Keratinocyte (primary cell): Measurements from ENCODE around the gene GLS. TPM values are rescaled to one million over a fixed set of nuclear protein-coding genes. Genes with fewer than 3 reads are reported as not detected.

Experiments
- DNase-seq: peaks from one replicate; pipeline ENCODE4 v3.0.0-alpha.2; 2011; ENCODE audit warnings: low read depth, missing footprints, low spot score
- FAIRE-seq: peaks from 2 replicates; lab custom pipeline; 2011; peaks lifted over from hg19 to GRCh38; lab: Jason Lieb, UNC
- H2AFZ ChIP-seq: 2 replicates; pipeline ENCODE4 v1.6.0; 2012; ENCODE audit warnings: low read length, control low read depth, inconsistent platforms; ENCODE audit not compliant: control insufficient read depth
- H3K27ac ChIP-seq: 2 replicates; pipeline ENCODE4 v1.5.1; 2011; ENCODE audit warnings: low read length; ENCODE audit not compliant: control insufficient read depth, insufficient read depth
- H3K27me3 ChIP-seq: 3 replicates; pipeline ENCODE4 v1.6.0; 2011; ENCODE audit warnings: low read length; ENCODE audit not compliant: control insufficient read depth, insufficient read depth; ENCODE audit errors: extremely low read depth
- H3K36me3 ChIP-seq, 2 experiments: 2 replicates in 1 of 2; 3 replicates in 1 of 2; pipeline ENCODE4 v1.5.1; 2011; ENCODE audit warnings: low read length in 2 of 2, mild to moderate bottlenecking in 1 of 2; ENCODE audit not compliant: control insufficient read depth in 2 of 2, insufficient read depth in 2 of 2; ENCODE audit errors: extremely low read depth in 1 of 2
- H3K4me1 ChIP-seq: 3 replicates; pipeline ENCODE4 v1.5.1; 2011; ENCODE audit warnings: low read length; ENCODE audit not compliant: control insufficient read depth, insufficient read depth; ENCODE audit errors: extremely low read depth
- H3K4me2 ChIP-seq: 3 replicates; pipeline ENCODE4 v1.6.0; 2011; ENCODE audit warnings: low read depth, low read length; ENCODE audit not compliant: control insufficient read depth, insufficient read depth; ENCODE audit errors: extremely low read depth
- H3K4me3 ChIP-seq, 3 experiments: fragments of 200-600 bp in 1 of 3; sonication (generic) in 1 of 3; 2 replicates in 2 of 3; 3 replicates in 1 of 3; pipeline ENCODE4 v1.5.1; 2011 to 2016; ENCODE audit warnings: low read length in 3 of 3, mild to moderate bottlenecking in 3 of 3, control low read depth in 2 of 3, inconsistent platforms in 1 of 3, low read depth in 1 of 3, mixed read lengths in 1 of 3, mixed run types in 1 of 3, moderate library complexity in 1 of 3; ENCODE audit not compliant: control insufficient read depth in 2 of 3, insufficient read depth in 2 of 3; ENCODE audit errors: extremely low read depth in 1 of 3
- H3K79me2 ChIP-seq: 2 replicates; pipeline ENCODE4 v1.6.0; 2012; ENCODE audit warnings: low read length; ENCODE audit not compliant: control insufficient read depth, insufficient read depth
- H3K9ac ChIP-seq: 3 replicates; pipeline ENCODE4 v1.6.0; 2011; ENCODE audit warnings: low read length; ENCODE audit not compliant: control insufficient read depth, insufficient read depth; ENCODE audit errors: extremely low read depth
- H3K9me1 ChIP-seq: 3 replicates; pipeline ENCODE4 v1.6.0; 2011; ENCODE audit warnings: low read length; ENCODE audit not compliant: control insufficient read depth, insufficient read depth; ENCODE audit errors: extremely low read depth
- H3K9me3 ChIP-seq: 2 replicates; pipeline ENCODE4 v1.5.1; 2012; ENCODE audit warnings: low read depth, low read length; ENCODE audit not compliant: control insufficient read depth
- H4K20me1 ChIP-seq: 3 replicates; pipeline ENCODE4 v1.6.0; 2011; ENCODE audit warnings: low read length; ENCODE audit not compliant: control insufficient read depth, insufficient read depth; ENCODE audit errors: extremely low read depth
- EZH2 ChIP-seq: IDR thresholded peaks from one replicate; pipeline ENCODE4 v1.6.1; 2012; ENCODE audit warnings: inconsistent platforms, mild to moderate bottlenecking, low read length, moderate library complexity
- dilution Hi-C: fragments of 300-500 bp; cut with MboI; formaldehyde crosslinking; loops from one replicate; pipeline ENCODE4 v1.7.0; 2020; ENCODE audit warnings: low sequenced_read_pairs; ENCODE audit not compliant: extremely low pct_ligation_motif_present
- polyA plus RNA-seq, 5 experiments: library from polyadenylated mRNA; depleted of rRNA in 3 of 5; stranded (reverse) in 3 of 5; stranded (forward) in 1 of 5; unstranded in 1 of 5; fragments of >200 nt; gene quantifications; 1 replicate in 1 of 5; 2 replicates in 3 of 5; 3 replicates in 1 of 5; pipeline versions ENCODE4 v1.2.1 to v1.2.3, GENCODE V29; 2011 to 2012; ENCODE audit warnings: missing spikeins in 2 of 5, low read depth in 1 of 5, low replicate concordance in 1 of 5
- TF ChIP-seq, protein P1 (sequence below), 3 experiments: IDR thresholded peaks in 1 of 3; conservative IDR thresholded peaks in 1 of 3; optimal IDR thresholded peaks in 1 of 3; 2 replicates in 2 of 3; 3 replicates in 1 of 3; pipeline versions ENCODE3 to v1.5.1; 2011; ENCODE audit warnings: low read length in 3 of 3, mild to moderate bottlenecking in 3 of 3, moderate library complexity in 2 of 3, control low read depth in 1 of 3, inconsistent platforms in 1 of 3; ENCODE audit not compliant: insufficient read depth in 2 of 3; ENCODE audit errors: extremely low read depth in 1 of 3

GLS gene
- polyA plus RNA-seq, 1 donor (not counting 4 experiments of a cell fraction or from before 2014, with no cell fraction given), result 130 TPM

DNA sequence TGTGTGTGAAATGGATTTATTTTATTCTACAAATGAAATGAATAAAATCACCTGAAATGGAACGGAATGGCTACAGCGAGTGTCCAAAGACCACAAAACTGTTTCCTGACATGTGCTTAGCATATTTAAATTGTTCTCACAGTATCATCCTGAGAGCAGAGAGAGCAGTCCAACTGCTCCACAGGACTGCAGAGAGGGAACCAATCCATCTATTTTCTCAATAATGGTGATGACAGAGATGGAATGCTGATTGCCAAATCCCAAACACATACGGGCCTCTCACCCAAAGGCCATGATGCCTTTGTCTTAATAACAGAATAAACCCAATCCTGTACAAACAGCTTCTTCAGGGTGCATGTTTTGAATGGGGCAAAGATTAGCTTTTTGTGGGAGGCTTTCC lies 92.2 kb downstream of the GLS start:
- Histone ChIP-seq H3K79me2 (no peaks in the 10 kb centered on the region), H3K27me3 (no peaks in the 10 kb centered on the region), H4K20me1 (no peaks in the 10 kb centered on the region), H3K9me1 (no peaks in the 10 kb centered on the region), H3K4me3 (no peak overlapping the region), H3K9me3 (no peaks in the 10 kb centered on the region), H3K27ac (no peak overlapping the region), H3K9ac (no peak overlapping the region), H3K4me1 (no peaks in the 10 kb centered on the region), H3K36me3 (peaks cover 46 to 70% of the 10 kb centered on the region in 2 experiments), H2AFZ (no peak overlapping the region), H3K4me2 (no peak overlapping the region)
- FAIRE-seq, result no peak
- no peak for TF ChIP-seq EZH2
- TF ChIP-seq, protein P1, sequence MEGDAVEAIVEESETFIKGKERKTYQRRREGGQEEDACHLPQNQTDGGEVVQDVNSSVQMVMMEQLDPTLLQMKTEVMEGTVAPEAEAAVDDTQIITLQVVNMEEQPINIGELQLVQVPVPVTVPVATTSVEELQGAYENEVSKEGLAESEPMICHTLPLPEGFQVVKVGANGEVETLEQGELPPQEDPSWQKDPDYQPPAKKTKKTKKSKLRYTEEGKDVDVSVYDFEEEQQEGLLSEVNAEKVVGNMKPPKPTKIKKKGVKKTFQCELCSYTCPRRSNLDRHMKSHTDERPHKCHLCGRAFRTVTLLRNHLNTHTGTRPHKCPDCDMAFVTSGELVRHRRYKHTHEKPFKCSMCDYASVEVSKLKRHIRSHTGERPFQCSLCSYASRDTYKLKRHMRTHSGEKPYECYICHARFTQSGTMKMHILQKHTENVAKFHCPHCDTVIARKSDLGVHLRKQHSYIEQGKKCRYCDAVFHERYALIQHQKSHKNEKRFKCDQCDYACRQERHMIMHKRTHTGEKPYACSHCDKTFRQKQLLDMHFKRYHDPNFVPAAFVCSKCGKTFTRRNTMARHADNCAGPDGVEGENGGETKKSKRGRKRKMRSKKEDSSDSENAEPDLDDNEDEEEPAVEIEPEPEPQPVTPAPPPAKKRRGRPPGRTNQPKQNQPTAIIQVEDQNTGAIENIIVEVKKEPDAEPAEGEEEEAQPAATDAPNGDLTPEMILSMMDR (optimal IDR thresholded peaks at IDR 0.05 in 1 of 3, IDR thresholded peaks at IDR 0.05 in 1 of 3, conservative IDR thresholded peaks at IDR 0.05 in 1 of 3; ENCODE audit: extremely low read depth in 1 of 3, insufficient read depth in 2 of 3, low read length in 3 of 3), result no peak
- DNase-seq, result no peak
- dilution Hi-C loops, result no loop called here

DNA sequence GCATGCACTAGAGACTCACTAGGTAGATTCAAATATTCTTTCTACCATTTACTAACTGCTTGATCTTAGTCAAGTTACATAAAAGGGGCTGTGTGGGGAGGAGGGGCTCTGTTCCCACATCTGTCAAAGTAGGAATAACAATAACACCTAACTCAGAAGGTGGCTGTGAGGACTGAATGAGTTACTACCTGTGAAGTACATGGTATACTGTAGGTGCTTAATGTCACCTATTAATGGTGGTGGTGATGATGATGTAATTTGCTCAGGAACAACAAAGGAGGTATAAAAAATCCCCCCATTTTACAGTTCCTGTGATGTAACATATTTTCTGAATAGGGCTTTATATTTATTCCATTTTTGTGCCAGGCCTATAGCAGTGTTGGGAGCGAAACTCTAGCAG lies 92.6 kb downstream of the GLS start:
- Histone ChIP-seq H3K36me3 (peaks cover 46 to 72% of the 10 kb centered on the region in 2 experiments), H3K9ac (no peak overlapping the region), H3K79me2 (no peaks in the 10 kb centered on the region), H3K9me3 (no peaks in the 10 kb centered on the region), H4K20me1 (no peaks in the 10 kb centered on the region), H3K9me1 (no peaks in the 10 kb centered on the region), H3K27ac (no peak overlapping the region), H2AFZ (no peak overlapping the region), H3K4me3 (no peak overlapping the region), H3K4me1 (peaks cover 4% of the 10 kb centered on the region), H3K27me3 (no peaks in the 10 kb centered on the region), H3K4me2 (no peak overlapping the region)
- no peak for FAIRE-seq
- TF ChIP-seq, protein P1 (optimal IDR thresholded peaks at IDR 0.05 in 1 of 3, IDR thresholded peaks at IDR 0.05 in 1 of 3, conservative IDR thresholded peaks at IDR 0.05 in 1 of 3; ENCODE audit: extremely low read depth in 1 of 3, insufficient read depth in 2 of 3, low read length in 3 of 3), result no peak
- TF ChIP-seq EZH2, result no peak
- no peak for DNase-seq
- dilution Hi-C loops, result no loop called here
